ENCODE results near the gene ZBBX.

ZBBX gene

DNA sequence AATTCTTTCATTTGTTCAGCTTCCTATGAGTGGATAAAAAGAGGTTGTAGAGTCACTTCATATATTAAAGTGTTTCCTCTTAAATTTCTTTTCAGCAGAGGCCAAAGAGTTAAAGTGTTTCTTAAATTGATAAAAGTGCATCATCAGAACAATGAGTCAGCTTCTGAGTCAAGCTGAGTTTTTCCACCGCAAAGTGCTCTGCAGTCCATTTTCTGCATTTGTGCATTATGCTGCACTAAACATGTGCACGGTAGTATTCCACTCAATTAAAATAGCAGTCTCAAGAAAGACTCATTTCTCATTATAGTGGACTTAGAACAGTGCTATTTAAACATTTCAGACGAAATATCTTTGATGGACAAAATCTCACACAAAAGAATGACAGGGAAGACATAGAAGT, 152.0 kb downstream of the ZBBX start:
- TF ChIP-seq, protein P1, sequence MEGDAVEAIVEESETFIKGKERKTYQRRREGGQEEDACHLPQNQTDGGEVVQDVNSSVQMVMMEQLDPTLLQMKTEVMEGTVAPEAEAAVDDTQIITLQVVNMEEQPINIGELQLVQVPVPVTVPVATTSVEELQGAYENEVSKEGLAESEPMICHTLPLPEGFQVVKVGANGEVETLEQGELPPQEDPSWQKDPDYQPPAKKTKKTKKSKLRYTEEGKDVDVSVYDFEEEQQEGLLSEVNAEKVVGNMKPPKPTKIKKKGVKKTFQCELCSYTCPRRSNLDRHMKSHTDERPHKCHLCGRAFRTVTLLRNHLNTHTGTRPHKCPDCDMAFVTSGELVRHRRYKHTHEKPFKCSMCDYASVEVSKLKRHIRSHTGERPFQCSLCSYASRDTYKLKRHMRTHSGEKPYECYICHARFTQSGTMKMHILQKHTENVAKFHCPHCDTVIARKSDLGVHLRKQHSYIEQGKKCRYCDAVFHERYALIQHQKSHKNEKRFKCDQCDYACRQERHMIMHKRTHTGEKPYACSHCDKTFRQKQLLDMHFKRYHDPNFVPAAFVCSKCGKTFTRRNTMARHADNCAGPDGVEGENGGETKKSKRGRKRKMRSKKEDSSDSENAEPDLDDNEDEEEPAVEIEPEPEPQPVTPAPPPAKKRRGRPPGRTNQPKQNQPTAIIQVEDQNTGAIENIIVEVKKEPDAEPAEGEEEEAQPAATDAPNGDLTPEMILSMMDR (IDR thresholded peaks at IDR 0.05; ENCODE audit: low read depth, low read length, missing control alignments) = no peak
- no peak for DNase-seq (ENCODE audit: low read depth)
- H3K4me3 ChIP-seq (ENCODE audit: low read depth, low read length) = no peak overlapping the region

DNA sequence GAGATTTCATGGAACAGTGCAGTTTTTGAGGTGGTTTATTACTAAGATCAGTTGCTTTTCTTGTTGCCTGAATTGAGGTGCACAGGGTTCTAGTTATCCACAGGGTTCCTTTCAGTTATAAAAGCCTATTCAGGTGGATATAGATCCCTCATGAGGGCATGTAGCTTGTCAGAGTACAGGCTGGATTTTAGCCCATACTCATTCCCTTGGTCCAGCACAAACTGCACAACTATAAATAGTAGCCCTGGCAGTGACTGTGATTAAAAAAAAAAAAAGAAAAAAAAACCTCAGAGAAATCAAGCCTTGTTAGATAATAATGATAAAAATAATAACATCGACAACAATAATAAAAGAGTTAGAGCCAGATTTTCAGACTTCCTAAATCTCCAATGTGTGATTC, 154.3 kb downstream of the ZBBX start:
- no peak for DNase-seq (ENCODE audit: low read depth)
- TF ChIP-seq, protein P1 (IDR thresholded peaks at IDR 0.05; ENCODE audit: low read depth, low read length, missing control alignments) = no peak
- no peak overlapping the region for H3K4me3 ChIP-seq (ENCODE audit: low read depth, low read length)

- no peak overlapping the region for H3K4me3 ChIP-seq (ENCODE audit: low read depth, low read length)
- TF ChIP-seq, protein P1 (IDR thresholded peaks at IDR 0.05; ENCODE audit: low read depth, low read length, missing control alignments) = no peak
- no peak for DNase-seq (ENCODE audit: low read depth)
Measured at GRCh38 chr3:167209011-167209410, 171.1 kb downstream of the ZBBX start.

DNA sequence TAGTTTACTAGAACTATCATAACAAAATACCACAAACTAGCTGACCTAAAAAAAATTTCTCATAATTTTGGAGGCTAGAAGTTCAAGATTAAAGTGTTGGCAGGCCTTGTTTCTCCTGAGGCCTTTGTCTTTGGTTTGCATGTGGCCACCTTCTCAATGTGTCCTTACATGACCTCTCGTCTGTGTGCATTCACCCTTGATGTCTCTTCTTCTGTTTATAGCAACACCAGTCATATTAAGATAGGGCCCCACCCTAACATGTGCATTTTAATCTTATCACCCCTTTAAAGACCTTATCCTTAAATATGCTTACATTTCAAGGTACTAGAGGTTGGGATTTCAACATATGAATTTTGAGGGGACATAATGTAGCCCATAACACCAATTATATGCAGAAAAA, 177.0 kb downstream of the ZBBX start:
- no peak overlapping the region for H3K4me3 ChIP-seq (ENCODE audit: low read depth, low read length)
- TF ChIP-seq, protein P1 (IDR thresholded peaks at IDR 0.05; ENCODE audit: low read depth, low read length, missing control alignments) = no peak
- no peak for DNase-seq (ENCODE audit: low read depth)

DNA sequence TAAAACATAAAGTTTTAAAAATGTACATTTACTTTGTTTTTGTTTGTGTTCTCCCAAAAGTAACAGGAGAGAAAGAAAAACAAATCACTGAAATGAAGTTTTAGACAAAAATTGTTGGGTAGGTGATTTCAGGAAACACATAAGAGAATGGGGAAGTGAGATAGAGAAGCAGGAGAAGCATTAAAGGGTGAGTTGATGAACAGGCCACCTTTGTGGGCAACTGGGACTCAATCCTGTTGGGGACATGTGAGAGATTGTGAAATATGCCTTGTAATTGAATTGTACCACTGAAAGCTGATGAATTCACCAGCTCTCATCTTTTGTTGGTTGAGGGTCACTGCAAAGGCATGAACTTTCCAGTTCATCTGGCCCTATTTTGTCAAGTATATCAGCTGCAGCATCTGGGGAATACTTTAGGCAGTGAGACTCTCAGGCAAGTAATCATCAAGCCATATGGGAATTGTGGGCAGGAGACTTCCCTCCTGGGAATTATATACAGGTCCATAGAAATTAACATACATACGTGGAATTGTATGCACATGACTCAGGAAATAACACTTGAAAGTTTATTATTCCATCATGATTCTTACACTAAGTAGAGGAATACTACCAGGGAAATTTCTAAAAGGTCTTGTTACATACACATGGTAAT, 181.0 kb downstream of the ZBBX start:
- TF ChIP-seq, protein P1 (IDR thresholded peaks at IDR 0.05; ENCODE audit: low read depth, low read length, missing control alignments) = no peak
- no peak overlapping the region for H3K4me3 ChIP-seq (ENCODE audit: low read depth, low read length)
- no peak for DNase-seq (ENCODE audit: low read depth)
